Stimulated activated CD4-positive, alpha-beta T cell treated with anti-CD3 and anti-CD28 coated beads, Interleukin-12 subunit alpha, Interleukin-12 subunit beta, amount 100 ng/mL, for 4 hours (primary cell): ENCODE data around the gene SNTB2.
"Not testable (repeated sequence)": the region's sequence is repeated elsewhere in the genome, so short reads cannot be mapped to it uniquely, and the experiment has no call there.

Experiments used
- DNase-seq: peaks from one replicate; pipeline ENCODE4 v3.0.0-alpha.2; 2020

The SNTB2 gene

GRCh38 chr16:69294051-69294450 is 107.1 kb downstream of the SNTB2 start:
- no peak for DNase-seq

- not testable (repeated sequence) for DNase-seq
These were observed 109.8 kb downstream of the SNTB2 start for GRCh38 chr16:69296771-69297170.

DNA sequence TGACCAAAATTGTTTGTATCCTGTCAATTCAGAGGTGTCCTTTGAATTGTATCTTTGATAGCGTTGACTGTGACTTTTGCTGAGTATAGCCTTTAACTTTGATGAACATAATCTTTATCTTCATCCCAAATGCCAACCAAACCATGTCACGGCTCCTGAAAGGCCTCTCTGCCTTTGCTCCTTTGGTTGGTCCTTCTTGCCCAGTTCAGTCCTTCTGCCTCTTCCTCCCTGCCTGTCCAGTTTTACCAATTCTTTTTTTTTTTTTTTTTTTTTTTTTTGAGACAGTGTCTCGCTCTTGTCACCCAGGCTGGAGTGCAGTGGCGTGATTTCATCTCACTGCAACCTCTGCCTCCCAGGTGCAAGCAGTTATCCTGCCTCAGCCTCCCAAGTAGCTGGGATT is 111.3 kb downstream of the SNTB2 start:
- DNase-seq: no peak

- DNase-seq: no peak
These were observed 114.2 kb downstream of the SNTB2 start for GRCh38 chr16:69301187-69301586.

- DNase-seq: no peak
These were observed 114.9 kb downstream of the SNTB2 start for GRCh38 chr16:69301861-69302260.

DNA sequence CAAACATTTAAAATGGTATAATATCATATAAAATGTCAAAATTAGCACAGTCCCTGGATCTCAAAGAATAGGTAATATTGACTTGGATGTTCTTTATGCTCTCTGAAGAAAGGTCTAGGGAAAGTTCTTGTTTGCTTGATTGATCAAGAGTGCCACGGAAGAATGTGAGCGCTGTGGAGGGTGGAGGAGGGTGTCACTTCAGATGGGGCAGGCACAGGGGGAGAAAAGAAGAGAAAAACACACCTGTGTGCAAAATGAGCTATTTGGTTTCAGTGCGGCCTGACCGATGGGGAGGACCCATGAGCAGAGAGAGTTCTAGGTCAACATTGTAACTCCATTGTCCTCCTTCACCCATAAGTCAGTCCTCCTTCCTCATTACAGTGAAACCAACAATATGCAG is 115.3 kb downstream of the SNTB2 start:
- no peak for DNase-seq

- no peak for DNase-seq
These were observed 119.1 kb downstream of the SNTB2 start for GRCh38 chr16:69306031-69306430.

- DNase-seq: no peak
These were observed 120.1 kb downstream of the SNTB2 start for GRCh38 chr16:69307091-69307490.

GRCh38 chr16:69307856-69308255 is 120.9 kb downstream of the SNTB2 start:
- no peak for DNase-seq

GRCh38 chr16:69309316-69309715 is 122.4 kb downstream of the SNTB2 start:
- DNase-seq: no peak

- DNase-seq: peak; percentile 99
These were observed 123.9 kb downstream of the SNTB2 start, which contains the start of gene VPS4A for GRCh38 chr16:69310653-69311532. TSS of gene VPS4A (plus strand) at chr16:69311350. CDS start at chr16:69311512, 162 bp downstream.

- DNase-seq: peak; percentile 38
These were observed 124.8 kb downstream of the SNTB2 start for GRCh38 chr16:69311533-69312387.

DNA sequence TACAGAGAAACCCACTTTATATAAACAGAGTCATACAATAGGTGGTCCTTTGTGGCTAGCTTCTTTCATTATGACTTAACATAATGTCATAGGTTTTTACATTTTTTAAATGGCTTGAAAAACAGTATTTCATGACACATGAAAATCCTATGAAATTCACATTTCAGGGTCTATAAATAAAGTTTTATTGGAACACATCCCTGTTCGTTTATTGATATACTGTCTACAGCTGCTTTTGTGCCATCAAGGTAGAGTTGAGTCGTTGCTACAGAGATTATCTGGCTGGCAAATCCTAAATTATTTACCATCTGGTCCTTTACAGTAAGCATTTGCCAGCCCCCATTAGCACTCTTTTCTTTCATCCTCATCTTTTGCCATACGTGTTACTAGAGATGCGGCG is 126.5 kb downstream of the SNTB2 start:
- DNase-seq: no peak

DNA sequence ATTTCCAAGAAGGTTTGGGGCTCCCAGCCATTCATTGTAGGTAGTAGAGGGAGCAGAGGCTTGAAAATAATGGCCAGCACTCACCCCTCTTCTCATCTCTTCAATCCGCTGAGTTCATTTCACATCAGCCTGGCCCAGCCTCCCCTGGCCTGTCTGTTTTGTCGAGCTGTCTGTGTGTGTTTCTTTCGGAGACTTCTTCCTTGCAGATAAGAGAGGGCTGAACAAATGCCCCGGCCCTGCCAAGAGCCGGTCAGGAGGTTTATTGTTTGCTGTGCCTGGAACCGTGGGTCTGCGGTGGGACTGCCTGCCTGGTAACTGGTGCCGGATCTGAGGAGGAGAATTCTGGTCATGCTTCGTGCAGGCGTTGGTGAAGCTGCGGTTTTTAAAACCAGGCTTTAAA is 127.6 kb downstream of the SNTB2 start:
- DNase-seq: no peak

GRCh38 chr16:69315486-69316311 is 128.7 kb downstream of the SNTB2 start:
- DNase-seq: no peak

- DNase-seq: no peak
These were observed 129.7 kb downstream of the SNTB2 start for GRCh38 chr16:69316595-69317034.

DNA sequence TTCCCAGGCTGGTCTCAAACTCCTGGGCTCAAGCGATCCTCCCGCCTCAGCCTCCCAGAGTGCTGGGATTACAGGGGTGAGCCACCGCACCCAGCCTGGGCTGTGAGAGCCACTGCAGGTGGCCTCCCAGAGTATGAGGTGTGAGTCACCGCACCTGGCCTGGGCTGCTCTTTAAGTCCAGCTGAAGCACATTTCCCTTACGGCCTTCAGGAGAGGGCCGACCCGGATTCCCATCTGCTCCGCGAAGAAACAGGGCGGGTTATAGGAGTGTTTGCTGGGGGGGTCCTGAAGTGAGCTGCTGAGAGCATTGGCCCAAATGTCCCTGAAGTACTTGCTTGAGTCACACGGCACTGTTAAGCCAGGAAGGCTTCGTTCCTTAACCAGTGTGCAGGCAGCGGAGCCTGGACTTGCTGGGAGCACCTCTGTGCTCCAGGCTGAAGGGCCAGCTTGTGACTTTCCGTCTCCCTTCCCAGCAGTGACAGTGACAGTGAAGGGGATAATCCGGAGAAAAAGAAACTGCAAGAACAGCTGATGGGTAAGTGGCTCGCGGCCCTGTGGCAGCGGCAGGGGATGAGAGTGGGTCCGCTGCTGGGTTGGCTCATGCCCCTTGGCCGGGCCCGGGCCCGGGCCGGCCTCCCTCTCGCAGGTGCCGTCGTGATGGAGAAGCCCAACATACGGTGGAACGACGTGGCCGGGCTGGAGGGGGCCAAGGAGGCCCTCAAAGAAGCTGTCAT is 131.4 kb downstream of the SNTB2 start:
- DNase-seq: no peak

DNA sequence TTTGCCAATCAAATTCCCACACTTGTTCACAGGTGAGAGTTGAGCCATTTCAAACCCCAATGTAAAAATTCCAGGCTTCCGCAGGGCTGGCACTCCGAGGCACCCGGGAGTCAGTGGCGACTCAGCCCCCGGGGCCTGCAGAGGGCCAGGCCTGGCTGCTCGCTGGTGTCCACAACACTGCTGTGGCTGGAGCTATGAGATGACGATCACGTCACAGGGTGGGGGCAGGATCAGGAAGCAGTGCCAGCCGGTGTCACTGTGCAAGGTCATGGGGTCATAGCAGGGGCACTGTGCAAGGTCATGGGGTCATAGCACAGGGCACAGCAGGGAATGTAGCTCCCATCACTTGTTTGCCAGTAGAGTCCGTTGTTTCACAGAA is 131.9 kb downstream of the SNTB2 start:
- no peak for DNase-seq

GRCh38 chr16:69319381-69319780 is 132.4 kb downstream of the SNTB2 start:
- DNase-seq: no peak

GRCh38 chr16:69319826-69320739 is 133.1 kb downstream of the SNTB2 start:
- no peak for DNase-seq

DNA sequence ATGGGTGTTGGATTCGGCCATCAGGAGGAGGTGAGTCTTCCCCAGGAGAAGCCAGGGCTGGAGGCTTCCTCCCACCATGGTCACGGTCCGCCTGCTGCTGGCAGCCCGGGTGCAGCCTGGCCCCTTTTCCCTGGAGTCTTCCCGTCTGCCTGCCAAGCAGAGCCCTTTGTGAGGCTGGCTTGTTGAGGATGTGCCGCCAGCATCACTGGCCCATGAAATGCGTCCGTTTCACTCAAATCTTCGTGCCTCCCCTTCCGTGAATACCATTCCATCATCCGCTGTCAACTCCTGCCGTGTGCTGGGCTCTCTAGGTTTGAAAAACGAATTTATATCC is 133.7 kb downstream of the SNTB2 start:
- no peak for DNase-seq
